Glomerular endothelial cell (primary cell): ENCODE measurements around the gene PTPRG. TPM values are rescaled to one million over a fixed set of nuclear protein-coding genes. Genes with fewer than 3 reads are reported as not detected.

Experiments
- DNase-seq: peaks from one replicate; pipeline ENCODE4 v3.0.0-alpha.2; 2011; ENCODE audit warnings: low read depth, low spot score; ENCODE audit errors: extremely low read depth
- total RNA-seq: library from RNA; depleted of rRNA; stranded (reverse); fragments of >200 nt; gene quantifications from 2 replicates; pipeline ENCODE4 v1.2.3, GENCODE V29; 2015

PTPRG gene
- total RNA-seq, 1 donor from 2014 or later, result 30.5 TPM

DNA sequence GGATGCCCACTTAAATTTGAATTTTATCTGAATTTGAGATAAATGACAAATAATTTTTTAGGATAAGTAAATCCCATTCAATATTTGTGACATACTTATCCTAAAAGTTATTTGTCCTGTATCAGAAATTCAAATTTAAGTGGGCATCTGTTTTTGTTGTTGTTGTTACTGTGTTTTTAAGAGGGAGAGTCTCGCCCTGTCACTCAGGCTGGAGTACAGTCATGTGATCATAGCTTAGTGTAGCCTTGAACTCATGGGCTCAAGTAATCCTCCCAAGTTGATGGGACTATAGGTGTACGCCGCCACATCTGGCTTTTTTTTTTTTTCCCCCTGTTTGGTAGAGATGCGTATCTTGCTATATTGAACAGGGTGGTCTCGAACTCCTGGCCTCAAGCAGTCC is 283.0 kb downstream of the PTPRG start:
- DNase-seq, result no peak

DNA sequence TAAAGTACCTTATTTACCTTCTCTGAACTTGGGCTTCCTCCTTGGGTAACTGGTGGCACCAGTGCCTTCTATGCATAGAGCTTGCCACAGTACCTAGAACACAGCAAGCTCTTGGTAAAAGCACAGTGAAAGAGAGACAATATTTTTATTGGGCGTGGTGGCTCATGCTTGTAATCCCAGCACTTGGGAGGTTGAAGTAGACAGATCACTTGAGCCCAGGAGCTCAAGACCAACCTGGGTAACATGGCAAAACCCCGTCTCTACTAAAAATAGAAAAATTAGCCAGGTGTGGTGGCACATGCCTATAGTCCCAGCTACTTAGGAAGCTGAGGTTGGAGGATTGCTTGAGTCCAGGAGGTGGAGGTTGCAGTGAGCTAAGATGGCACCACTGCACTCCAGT is 285.1 kb downstream of the PTPRG start:
- no peak for DNase-seq

DNA sequence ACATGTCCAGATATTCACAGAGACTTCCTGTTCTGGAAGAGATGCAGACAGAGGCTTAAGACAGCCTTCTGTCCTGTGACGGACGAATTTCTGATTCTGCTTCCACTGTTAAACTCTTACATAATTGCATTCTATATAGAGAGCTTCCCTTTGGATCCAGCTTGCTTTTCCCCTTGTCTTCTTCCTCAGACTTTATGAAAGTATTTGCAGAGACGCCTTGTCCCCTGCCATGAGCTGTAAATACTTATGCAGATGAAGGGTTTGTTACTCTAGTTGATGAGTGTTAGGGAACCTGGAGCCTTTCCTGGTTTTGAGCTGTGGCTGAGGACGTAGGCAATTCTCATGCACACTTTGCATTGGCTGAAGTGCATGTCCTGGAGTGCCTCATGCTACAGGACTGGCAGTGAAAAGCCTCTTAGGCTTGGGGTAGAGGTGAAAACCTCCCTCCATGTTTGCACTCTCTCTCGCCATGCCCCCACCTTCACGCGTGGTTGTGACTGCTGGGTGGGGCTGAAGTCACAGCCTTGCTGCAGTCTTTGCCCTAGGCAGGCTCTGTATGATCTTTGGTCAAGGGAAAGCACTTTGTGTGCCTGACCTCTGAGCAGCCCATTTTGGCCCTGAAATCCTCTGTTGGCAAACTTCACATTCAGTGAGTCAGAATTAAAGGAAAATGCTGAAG is 286.6 kb downstream of the PTPRG start:
- DNase-seq, result no peak

DNA sequence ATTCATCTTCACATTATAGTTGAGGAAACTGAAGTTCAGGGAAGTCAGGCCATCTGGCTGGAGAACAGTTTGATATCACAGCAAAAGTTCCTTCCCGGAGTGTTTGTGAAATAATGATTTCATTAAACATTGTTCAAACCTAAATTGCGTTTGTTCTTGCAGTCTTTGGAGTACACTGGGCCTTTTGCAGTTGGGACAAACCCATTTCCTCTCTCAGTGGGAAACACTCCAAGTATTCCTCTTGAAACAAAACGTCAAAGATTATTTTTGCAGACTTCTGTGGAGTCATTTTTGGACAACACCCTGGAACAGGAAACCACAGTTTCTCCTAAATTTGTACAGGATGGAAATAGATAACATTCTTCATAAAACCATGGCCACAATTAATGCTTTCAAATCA is 287.5 kb downstream of the PTPRG start:
- DNase-seq, result no peak

DNA sequence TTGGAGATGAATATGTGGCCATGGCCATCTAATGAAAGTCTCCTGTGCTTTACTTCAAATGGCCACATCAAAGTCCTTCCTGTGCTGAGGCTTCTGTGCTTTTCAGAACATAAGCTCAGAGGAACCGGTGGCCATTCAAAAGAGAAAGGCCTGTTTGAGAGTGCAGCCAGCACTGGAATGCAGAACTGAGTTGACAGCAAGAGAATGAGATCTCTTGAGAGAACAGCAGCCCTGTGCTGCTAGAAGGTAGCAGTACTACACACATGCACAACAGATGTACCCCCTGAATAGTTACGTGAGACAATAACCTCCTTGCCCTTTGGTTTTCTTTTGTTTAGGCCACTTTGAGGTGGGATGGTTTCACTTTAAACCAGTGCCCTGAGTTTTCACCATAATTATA is 292.5 kb downstream of the PTPRG start:
- no peak for DNase-seq

DNA sequence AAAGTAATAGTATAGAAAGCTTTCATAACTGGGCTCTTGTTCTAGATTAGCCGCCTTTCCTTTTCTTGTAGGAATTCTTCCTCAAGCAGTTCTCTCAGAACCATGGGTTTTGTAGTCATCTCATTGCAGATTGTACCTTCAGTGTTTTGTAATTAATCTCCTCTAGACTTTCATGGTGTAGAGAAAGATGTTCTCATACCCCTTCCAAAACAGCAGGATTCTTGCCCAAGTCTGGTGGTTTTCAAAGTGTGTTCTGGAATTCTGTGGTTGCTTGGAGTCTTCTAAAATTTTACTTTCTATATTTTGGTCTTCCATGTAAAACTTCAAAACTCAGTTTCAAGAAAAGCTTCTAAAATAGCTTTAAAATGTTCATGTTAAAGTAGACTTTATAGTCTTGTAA is 293.8 kb downstream of the PTPRG start:
- no peak for DNase-seq

DNA sequence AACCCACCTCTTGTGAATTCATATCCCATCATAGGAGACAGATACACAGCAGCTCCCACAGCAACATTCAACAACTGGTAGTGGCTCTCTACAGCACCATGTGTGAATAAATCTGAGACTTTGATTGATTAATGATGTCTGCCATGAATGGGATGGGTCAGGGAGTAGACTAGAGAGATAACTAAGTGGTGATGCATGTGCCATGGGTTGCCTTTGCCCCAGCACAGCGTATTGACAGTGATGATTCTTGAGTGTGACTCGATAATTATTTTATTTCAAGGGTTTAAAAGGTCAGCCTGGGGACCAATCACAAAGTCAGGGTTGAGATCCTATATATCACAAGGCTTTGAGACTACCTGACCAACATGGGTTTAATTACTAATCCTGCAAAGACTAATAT is 295.9 kb downstream of the PTPRG start:
- DNase-seq, result no peak

DNA sequence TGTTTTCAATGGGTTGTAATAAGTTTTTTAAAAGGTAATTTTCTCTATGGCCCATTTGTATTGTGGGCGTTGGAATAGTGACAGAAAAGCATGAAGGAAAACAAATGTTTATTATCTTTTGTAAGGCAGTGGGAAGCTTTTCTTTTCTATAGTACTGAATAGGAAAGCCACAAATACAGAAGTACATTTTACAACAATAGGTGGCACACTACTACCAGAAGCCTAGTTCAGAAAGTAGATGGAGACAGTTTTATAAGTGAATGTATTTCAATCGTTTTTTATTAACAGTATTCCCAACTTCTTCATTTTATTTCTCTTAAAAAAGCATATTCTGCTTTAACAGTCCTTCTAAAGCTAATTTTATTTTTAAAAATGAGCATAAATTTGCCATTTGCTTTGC is 296.7 kb downstream of the PTPRG start:
- DNase-seq, result no peak

DNA sequence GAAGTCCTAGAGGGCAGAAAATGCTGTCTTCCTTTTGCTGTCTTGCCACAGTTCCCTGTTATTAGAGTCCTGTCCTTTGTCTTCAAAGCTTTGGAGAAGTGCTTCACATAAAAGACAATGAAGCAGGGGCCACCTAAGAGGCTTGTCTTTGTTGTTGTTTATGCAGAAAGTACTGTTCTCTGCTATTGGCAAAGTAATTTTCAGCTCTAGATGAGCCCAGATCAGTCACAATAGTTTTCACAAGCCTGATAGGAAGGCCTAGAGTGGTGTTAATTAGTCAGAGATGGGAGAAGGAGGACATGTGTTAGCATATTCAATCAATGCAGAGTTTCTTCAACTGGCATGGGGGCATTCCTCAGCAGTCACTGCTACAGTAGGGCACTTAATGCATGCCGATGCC is 300.0 kb downstream of the PTPRG start:
- DNase-seq, result no peak

DNA sequence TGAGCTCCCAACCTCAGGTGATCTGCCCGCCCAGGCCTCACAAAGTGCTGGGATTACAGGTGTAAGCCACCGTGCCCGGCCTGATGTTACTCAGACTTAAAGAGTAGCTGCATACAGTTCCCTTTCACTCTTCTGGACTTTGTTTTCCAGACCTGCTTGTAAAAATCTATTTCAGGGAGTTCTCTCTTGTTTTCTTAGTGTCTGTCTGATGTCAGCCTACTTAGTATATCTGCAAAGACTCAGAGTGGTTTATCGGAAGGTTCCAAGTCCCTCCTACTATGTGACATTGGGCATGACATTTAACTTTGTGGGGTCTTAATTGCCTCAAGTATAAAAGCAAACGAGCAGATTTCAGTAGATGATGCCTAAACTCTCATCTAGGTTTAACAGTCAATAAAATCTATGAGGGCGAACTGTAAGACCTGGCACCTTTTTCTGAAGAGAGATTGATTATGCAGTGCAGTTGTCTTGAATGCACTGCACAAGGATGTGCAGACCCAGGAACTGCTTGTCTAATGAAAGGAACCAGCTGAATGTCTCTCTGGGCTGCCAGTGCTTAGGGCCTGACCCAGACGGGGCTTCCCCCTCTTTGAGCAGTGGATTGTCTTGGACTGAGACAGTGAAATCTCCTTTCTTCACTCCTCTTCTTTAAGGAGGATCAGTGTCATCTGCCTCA is 301.4 kb downstream of the PTPRG start:
- DNase-seq, result no peak

DNA sequence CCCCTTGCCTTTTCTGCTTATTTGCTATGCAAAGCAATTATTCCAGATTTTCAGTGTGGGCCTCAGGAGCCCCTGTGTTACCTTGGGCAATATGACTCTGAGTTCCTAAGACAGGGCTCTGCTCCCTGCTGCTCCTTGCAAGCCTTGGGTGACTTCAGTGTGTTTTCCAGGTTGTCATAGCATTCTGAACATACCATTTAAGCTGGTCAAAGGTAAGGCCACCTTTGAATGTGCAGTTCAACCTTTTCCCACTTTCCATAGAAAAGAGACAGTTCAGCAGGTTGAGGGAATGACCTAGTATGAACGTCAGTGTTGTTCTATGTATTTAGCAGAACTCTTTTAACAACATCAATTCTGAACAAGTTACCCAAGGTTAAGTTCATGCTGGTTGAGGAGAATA is 302.2 kb downstream of the PTPRG start:
- DNase-seq, result no peak

DNA sequence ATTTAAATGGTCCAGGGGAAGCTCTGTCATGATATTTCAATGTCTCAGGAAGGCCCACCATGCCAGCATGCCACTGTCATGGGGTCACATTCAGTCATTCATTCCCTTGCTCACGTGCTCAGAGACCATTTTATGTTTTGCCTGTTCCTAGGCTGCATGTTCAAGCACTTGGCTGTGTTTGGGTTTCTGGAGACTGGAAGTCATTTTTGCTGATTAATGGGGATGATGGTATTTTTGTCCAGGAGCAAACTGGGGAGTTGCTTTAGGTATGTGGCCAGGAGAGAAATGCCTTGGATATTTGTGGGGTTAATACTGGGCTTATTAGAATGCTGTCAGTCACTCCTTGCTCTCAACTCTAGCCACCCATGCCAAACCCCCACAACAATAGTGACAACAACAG is 303.5 kb downstream of the PTPRG start:
- no peak for DNase-seq

DNA sequence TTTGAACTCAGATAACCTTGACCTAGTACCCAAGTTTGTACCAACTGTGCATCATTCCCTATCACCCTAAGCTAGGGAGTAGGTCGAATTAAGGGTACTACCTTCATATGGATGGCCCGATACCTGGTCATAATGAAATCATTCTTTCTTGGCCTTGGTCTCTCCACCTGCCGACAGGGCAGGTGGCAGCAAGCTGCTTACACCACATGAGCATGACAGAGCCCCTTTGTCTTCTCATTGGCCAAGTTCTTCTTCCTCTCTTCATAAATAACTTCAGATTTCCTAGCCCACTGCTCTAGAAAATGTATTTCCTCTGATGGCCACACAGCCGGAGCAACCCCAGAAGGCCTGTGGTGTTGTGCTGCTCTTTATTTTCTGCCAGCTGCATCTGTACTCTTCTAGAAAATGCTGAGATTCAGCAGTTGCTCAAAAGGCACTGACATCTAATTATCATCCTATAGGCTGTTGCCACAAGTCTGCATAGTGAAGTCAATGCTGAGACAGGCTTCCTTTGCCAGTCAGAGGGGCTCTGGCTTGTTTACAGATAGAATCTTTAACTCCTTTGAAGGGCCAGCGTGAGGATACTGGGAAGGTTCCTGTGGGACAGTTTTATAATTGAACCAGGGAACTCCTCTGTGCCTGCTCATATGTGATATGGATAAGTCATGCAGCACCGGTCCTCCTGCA is 304.2 kb downstream of the PTPRG start:
- no peak for DNase-seq

DNA sequence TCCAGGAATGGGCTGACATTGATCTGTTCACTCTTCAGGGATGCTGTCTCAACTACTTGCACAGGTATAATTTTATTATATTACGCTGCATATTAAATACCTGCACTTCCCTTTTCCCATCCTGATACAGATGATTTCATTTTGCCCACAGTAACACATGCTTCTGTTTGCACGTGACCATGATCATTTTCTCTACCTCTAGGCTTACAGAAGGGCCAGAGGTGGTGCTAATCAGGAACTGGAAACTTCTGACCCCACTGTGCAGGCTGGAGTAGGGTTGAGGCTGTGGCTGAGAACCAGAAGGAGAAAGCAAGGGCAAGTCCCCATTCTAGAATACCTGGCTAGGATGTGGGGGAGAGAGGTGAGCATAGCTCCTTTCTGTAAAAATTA is 304.8 kb downstream of the PTPRG start:
- no peak for DNase-seq

DNA sequence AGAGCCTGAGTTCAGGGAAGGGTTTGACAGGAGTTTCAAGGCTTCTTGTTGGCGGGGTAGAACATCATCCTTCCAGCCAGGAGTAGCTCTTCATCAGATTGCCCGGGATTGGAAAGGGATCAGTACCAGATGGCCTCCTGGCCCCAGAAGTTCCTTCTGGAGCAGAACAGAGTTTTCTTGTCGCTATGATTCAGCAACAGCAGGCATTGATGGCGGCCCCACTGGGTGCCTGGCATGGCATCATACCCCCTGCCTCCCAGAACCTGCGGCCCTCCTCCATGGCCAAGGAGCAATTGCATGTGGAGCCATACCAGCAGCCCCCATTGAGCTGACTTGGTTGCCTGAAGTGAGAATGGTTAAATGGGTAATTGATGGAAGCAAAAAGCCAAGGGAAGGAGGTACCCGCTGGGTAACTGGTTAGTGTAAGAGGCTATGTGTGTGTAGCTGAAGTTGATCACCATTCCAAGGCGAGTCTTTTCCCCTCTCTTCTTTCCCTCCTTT is 305.6 kb downstream of the PTPRG start:
- no peak for DNase-seq

DNA sequence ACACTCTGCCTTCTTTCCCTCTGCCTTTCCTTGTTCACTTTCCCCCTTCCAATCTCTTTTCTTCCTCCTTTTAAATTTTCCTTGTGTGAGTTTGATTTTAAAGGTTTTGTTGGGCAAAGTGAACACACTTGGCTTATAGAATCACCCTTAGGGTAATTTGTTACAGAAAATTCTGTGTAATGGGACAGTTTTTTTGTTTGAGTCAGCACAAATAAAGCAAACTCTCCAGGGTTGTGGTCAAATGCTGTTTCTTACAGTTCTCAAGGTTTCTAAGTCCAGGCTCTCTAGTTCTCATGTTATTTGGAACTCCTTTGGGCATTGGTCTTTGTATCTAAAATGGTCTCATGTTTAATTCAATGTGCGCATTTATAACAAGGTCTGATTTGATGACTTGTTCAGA is 307.1 kb downstream of the PTPRG start:
- no peak for DNase-seq

DNA sequence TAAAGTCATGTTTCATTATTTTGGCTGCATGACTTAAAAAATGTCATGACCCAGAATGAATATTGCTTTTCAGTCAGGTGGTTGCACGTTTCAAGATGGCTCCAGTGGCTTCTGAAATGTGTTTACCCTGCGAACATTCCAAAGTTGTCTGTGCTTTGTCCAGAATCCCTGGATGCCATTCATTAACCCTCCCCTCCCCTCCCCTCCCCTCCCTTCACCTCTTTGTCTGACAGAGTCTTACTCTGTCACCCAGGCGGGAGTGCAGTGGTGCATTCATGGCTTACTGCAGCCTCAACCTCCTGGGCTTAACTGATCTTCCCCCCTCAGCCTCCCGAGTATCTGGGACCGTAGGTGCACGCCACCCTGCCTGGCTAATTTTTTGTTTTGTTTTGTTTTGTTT is 308.0 kb downstream of the PTPRG start:
- DNase-seq, result no peak

DNA sequence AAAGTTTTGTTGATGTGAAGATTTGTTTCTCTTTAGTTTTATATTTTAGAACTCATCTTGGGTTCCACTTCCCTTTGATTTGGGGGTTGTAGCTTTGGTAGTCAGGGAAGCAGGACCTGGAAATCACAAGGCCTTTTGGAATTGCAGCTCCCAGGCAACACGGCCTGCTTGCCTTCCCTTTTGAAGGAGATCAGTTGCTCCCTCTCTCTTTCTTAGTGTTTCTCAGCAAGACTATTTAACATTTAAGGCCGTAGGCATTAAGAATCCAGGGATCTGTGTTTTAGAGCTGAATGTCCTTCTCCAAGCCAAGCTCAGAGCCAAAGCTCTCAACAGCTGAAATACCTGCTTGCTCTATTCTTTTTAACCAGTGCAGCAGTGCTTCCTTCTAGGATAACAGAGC is 310.3 kb downstream of the PTPRG start:
- no peak for DNase-seq

DNA sequence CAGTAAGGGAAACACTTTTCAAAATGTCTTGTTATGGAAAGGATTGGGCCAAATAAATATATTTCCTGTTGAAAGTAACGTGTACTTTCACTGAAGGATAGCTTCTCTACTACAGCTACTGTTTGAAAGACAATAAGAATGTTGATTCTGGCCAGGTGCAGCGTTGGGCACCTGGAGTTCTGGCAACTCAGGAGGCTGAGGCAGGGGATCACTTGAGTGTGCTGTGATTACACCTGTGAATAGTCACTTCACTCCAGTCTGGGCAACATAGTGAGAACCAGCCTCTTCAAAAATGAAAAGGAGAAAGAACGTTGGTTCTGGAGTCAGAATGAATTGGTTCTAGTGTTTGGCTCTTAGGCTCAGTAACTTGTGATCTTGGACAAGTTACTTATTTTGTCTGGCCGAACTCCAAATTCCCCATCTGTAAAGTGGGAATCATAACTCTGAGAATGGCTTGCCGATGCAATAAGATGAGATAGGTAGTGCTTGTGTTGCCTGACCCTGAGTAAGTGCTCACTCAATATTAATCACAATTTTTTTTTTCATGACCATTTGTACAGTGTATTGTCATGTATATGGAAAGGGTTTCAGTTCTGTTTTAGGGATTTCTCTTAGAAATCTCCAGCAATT is 310.8 kb downstream of the PTPRG start:
- DNase-seq, result no peak

DNA sequence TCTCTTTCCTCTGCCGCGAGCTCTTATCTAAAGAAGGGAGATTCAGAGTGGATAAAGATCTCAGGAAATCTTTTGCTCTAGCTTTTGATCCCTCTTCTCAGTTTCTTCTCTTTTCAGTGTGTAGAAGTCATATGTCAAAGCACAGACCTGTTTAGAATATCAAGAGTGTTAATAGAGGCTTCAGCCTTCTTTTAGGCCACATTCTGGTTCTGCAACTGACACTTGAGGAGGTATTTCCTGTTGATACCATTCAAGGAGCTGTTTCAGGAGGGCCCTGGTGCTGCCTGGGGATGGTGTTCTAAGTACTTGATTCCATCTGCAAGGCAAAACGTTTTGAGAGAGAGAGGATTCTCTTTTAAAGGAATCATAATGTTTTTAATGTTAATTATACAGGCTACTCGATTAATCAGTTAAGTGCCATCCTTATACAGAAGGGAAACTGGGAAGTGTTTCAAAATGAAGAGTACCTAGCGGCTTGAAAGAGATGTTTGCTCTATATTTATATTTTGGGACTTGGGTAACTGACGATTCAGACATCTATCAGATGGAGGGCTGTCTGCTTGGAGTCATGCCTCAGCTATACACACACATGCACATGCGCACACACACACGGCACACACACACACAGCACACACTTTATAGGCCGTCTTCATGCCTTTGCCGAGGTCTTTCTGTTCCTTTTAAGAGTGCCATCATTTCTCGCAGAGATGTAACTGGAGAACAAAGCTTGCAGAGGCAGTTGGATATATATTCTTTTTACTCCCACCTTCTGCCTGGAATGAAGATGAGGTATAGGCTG is 313.9 kb downstream of the PTPRG start:
- DNase-seq, result no peak
